Endothelial cell of umbilical vein (primary cell): Measurements from ENCODE around the gene TMEM107.

Source experiments
- CTCF ChIP-seq, 2 donors: IDR thresholded peaks; 1 replicate in 1 of 2; 2 replicates in 1 of 2; pipeline ENCODE4 v1.5.1; 2011; ENCODE audit warnings: low read length in 2 of 2, mild to moderate bottlenecking in 2 of 2, moderate library complexity in 2 of 2, control low read depth in 1 of 2, inconsistent platforms in 1 of 2, low read depth in 1 of 2; ENCODE audit not compliant: insufficient read depth in 1 of 2; ENCODE audit errors: extremely low read depth in 1 of 2
- EZH2 ChIP-seq: IDR thresholded peaks from 2 replicates; pipeline ENCODE4 v1.6.1; 2012; ENCODE audit warnings: borderline replicate concordance, low read depth, mild to moderate bottlenecking, moderate library complexity, low read length, inconsistent platforms; ENCODE audit not compliant: severe bottlenecking
- JUN ChIP-seq: IDR thresholded peaks from 2 replicates; pipeline ENCODE4 v1.6.1; 2011; ENCODE audit warnings: borderline replicate concordance, low read depth; ENCODE audit not compliant: insufficient read length, insufficient read depth

GRCh38 chr17:8152112-8152775 is 23.9 kb downstream of the TMEM107 start, which contains the start of gene PER1:
- no peak for TF ChIP-seq CTCF (IDR thresholded peaks at IDR 0.05; ENCODE audit: extremely low read depth in 1 of 2, insufficient read depth in 1 of 2, low read depth in 1 of 2, low read length in 2 of 2)
- TF ChIP-seq EZH2: no peak
- TF ChIP-seq JUN: no peak
